ENCODE measurements around the gene RGS18. TPM values are rescaled to one million over a fixed set of nuclear protein-coding genes. Genes with fewer than 3 reads are reported as not detected.

Gene RGS18
- total and polyA plus RNA-seq, 2 donors from 2014 or later: 0.34 to 6.2 TPM

- intact Hi-C loops (cut with DNase I): no loop called here
- TF ChIP-seq CTCF (IDR thresholded peaks at IDR 0.05; ENCODE audit: borderline replicate concordance, extremely low read depth, insufficient read depth): no peak
- no peak overlapping the region for H3K9ac ChIP-seq (ENCODE audit: low read length in 3 of 3)
- no peaks in the 10 kb centered on the region for H3K27me3 ChIP-seq (ENCODE audit: control insufficient read depth, insufficient read depth, low read length)
- no peak for DNase-seq
- no peak overlapping the region for H3K27ac ChIP-seq (ENCODE audit: low read depth in 2 of 2, low read length in 2 of 2)
- H3K9me3 ChIP-seq (ENCODE audit: control insufficient read depth in 2 of 3, insufficient read depth in 1 of 3, low read length in 3 of 3): no peaks in the 10 kb centered on the region
- no peaks in the 10 kb centered on the region for H3K36me3 ChIP-seq (ENCODE audit: control insufficient read depth in 2 of 3, insufficient read depth in 3 of 3, low read length in 3 of 3)
- no peak overlapping the region for H3K4me3 ChIP-seq (ENCODE audit: low read length in 3 of 3)
- no peak for FAIRE-seq
- H3K4me1 ChIP-seq (ENCODE audit: control insufficient read depth in 2 of 3, insufficient read depth in 2 of 3, low read depth in 1 of 3, low read length in 3 of 3): no peaks in the 10 kb centered on the region
Measured at GRCh38 chr1:192118881-192119405, 39.3 kb upstream of the RGS18 start.

DNA sequence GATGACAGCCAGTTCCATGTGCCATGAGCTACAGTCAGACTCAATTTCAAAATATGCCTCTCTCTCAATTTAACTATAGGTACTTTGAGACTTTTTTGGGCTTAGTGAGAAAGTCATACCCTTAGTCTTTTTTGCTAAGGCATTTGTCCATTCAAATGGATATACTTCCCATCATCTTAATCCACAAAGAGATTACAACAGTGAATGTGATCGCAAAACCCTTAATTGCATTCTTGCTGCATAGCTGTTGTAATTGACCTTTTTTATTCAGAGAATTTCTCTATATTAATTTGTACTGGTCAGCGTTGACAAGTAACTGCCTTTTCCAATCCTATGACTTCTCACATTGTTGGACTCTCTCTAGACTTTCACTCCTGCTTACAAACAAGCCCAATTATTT, 38.6 kb upstream of the RGS18 start:
- TF ChIP-seq CTCF (IDR thresholded peaks at IDR 0.05; ENCODE audit: borderline replicate concordance, extremely low read depth, insufficient read depth): no peak
- Histone ChIP-seq H3K9ac (ENCODE audit: low read length in 3 of 3) (no peak overlapping the region), H3K4me1 (ENCODE audit: control insufficient read depth in 2 of 3, insufficient read depth in 2 of 3, low read depth in 1 of 3, low read length in 3 of 3) (no peaks in the 10 kb centered on the region), H3K9me3 (ENCODE audit: control insufficient read depth in 2 of 3, insufficient read depth in 1 of 3, low read length in 3 of 3) (no peaks in the 10 kb centered on the region), H3K36me3 (ENCODE audit: control insufficient read depth in 2 of 3, insufficient read depth in 3 of 3, low read length in 3 of 3) (no peaks in the 10 kb centered on the region), H3K4me3 (ENCODE audit: low read length in 3 of 3) (no peak overlapping the region), H3K27ac (ENCODE audit: low read depth in 2 of 2, low read length in 2 of 2) (no peak overlapping the region), H3K27me3 (ENCODE audit: control insufficient read depth, insufficient read depth, low read length) (no peaks in the 10 kb centered on the region)
- intact Hi-C loops (cut with DNase I): no loop called here
- no peak for DNase-seq
- FAIRE-seq: no peak

GRCh38 chr1:192122668-192123067, 35.6 kb upstream of the RGS18 start:
- H3K27me3 ChIP-seq (ENCODE audit: control insufficient read depth, insufficient read depth, low read length): no peaks in the 10 kb centered on the region
- H3K36me3 ChIP-seq (ENCODE audit: control insufficient read depth in 2 of 3, insufficient read depth in 3 of 3, low read length in 3 of 3): no peaks in the 10 kb centered on the region
- intact Hi-C loops (cut with DNase I): no loop called here
- no peak for TF ChIP-seq CTCF (IDR thresholded peaks at IDR 0.05; ENCODE audit: borderline replicate concordance, extremely low read depth, insufficient read depth)
- no peak for DNase-seq
- H3K4me1 ChIP-seq (ENCODE audit: control insufficient read depth in 2 of 3, insufficient read depth in 2 of 3, low read depth in 1 of 3, low read length in 3 of 3): no peaks in the 10 kb centered on the region
- no peak overlapping the region for H3K4me3 ChIP-seq (ENCODE audit: low read length in 3 of 3)
- no peak overlapping the region for H3K27ac ChIP-seq (ENCODE audit: low read depth in 2 of 2, low read length in 2 of 2)
- H3K9me3 ChIP-seq (ENCODE audit: control insufficient read depth in 2 of 3, insufficient read depth in 1 of 3, low read length in 3 of 3): no peaks in the 10 kb centered on the region
- no peak overlapping the region for H3K9ac ChIP-seq (ENCODE audit: low read length in 3 of 3)
- peak; percentile 53 for FAIRE-seq

- intact Hi-C loops (cut with DNase I): no loop called here
- Histone ChIP-seq H3K9ac (ENCODE audit: low read length in 3 of 3) (no peak overlapping the region), H3K36me3 (ENCODE audit: control insufficient read depth in 2 of 3, insufficient read depth in 3 of 3, low read length in 3 of 3) (no peaks in the 10 kb centered on the region), H3K9me3 (ENCODE audit: control insufficient read depth in 2 of 3, insufficient read depth in 1 of 3, low read length in 3 of 3) (no peaks in the 10 kb centered on the region), H3K27me3 (ENCODE audit: control insufficient read depth, insufficient read depth, low read length) (no peaks in the 10 kb centered on the region), H3K4me3 (ENCODE audit: low read length in 3 of 3) (no peak overlapping the region), H3K4me1 (ENCODE audit: control insufficient read depth in 2 of 3, insufficient read depth in 2 of 3, low read depth in 1 of 3, low read length in 3 of 3) (no peaks in the 10 kb centered on the region), H3K27ac (ENCODE audit: low read depth in 2 of 2, low read length in 2 of 2) (no peak overlapping the region)
- no peak for FAIRE-seq
- TF ChIP-seq CTCF (IDR thresholded peaks at IDR 0.05; ENCODE audit: borderline replicate concordance, extremely low read depth, insufficient read depth): no peak
- no peak for DNase-seq
Measured at GRCh38 chr1:192123212-192123611, 35.0 kb upstream of the RGS18 start.

Measured in kidney (tissue), 14 donors.